ENCODE results near the gene MMP13. TPM values are rescaled to one million over a fixed set of nuclear protein-coding genes. Genes with fewer than 3 reads are reported as not detected.
"Not testable (repeated sequence)": the region's sequence is repeated elsewhere in the genome, so short reads cannot be mapped to it uniquely, and the experiment has no call there.

MMP13 gene
- total RNA-seq, 1 experiment from 2014 or later: not detected

GRCh38 chr11:102903895-102904294 is 51.6 kb downstream of the MMP13 start:
- not testable (repeated sequence) for DNase-seq (ENCODE audit: low read depth)

DNA sequence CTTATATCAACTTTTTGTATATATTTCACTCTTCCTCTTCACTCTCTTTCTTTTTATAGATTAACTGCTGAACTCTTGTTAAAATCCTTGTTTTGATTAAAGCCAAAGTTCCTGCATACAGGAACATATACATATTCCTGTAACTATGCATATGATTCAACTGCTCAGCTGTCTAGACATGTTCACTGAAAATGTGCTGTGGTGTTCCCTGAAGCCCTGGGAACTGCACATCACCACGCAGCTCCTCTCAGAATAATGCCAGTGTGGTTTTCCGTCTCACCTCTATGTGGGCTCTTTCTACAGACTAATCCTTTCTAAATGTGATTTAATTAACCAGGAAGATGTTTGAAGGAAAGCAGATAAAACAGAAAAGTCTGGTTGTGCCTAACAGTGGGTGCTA is 55.2 kb downstream of the MMP13 start:
- DNase-seq (ENCODE audit: low read depth): no peak

Other genes starting within 250 kb of the MMP13 start
- gene MMP27, start 250.0 kb downstream of the MMP13 start, total RNA-seq (2014; rRNA removed): not detected in 2 replicates
- gene MMP8, start 230.8 kb downstream of the MMP13 start, total RNA-seq (2014; rRNA removed): not detected in 2 replicates
- gene MMP10, start 175.1 kb downstream of the MMP13 start, total RNA-seq (2014; rRNA removed): not detected in 2 replicates
- 0.17 TPM in 1 of 2 replicates, not detected in the other for gene MMP1, start 157.6 kb downstream of the MMP13 start, total RNA-seq (2014; rRNA removed)
- 5.1 and 9.0 TPM in 2 replicates for gene MMP3, start 112.1 kb downstream of the MMP13 start, total RNA-seq (2014; rRNA removed)
- gene MMP12, start 80.8 kb downstream of the MMP13 start, total RNA-seq (2014; rRNA removed): 0.19 TPM in 1 of 2 replicates, not detected in the other
- gene DCUN1D5, start 136.4 kb upstream of the MMP13 start, total RNA-seq (2014; rRNA removed): 63.3 and 98.1 TPM in 2 replicates
- 27.7 and 31.7 TPM in 2 replicates for gene DYNC2H1, start 153.7 kb upstream of the MMP13 start, total RNA-seq (2014; rRNA removed)

Data from LHCN-M2 (cell line).